Measurements from ENCODE around the gene UNC5B.
A peak's percentile ranks its signal among the peaks of the same experiment; 100 is the strongest.

UNC5B gene

DNA sequence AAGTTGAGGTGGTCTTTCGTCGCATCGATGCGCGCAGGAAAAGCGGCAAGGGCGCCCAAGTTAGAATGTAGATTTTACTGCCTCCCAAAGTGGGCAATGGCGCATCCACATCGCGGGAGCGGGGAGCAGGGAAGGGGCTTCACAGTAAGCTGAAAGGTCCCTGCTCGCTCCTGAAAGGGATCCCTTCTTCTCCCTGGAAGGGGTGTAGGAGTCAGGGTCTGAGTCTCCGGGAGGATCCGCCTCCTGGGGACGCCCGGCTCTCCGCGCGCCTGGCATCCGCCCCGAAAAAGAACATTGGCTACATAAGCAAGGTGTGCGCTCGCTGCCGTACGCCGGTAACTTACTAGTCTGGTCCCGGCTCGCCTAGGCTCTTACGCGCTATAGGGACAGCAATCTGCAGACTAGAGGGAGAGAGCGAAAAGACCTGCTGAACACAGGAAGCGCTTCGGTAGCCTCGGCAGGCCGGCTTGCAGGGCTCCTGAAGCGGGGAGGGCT is 804 bp downstream of the UNC5B start:
- peak; percentile 82 to 87 for DNase-seq
- peak overlapping the region; percentile 83 for H2AK5ac ChIP-seq (ENCODE audit: low read length)
- peak overlapping the region; percentile 63 for H4K12ac ChIP-seq (ENCODE audit: low read depth, low read length)
- peak overlapping the region; percentile 98 for H2BK5ac ChIP-seq (ENCODE audit: low read depth, low read length, poor library complexity)
- no peak overlapping the region for H3K23ac ChIP-seq (ENCODE audit: low read length)
- H3K27me3 ChIP-seq (ENCODE audit: insufficient read depth, low read length): no peaks in the 10 kb centered on the region
- peak overlapping the region; percentile 98 for H3K4me3 ChIP-seq (ENCODE audit: low read depth, low read length)
- peaks cover 36% of the 10 kb centered on the region for H3K79me2 ChIP-seq (ENCODE audit: control insufficient read depth, insufficient read depth, low read length, poor library complexity)
- H2BK12ac ChIP-seq (ENCODE audit: low read length): peak overlapping the region; percentile 77
- H3K14ac ChIP-seq (ENCODE audit: low read length): peak overlapping the region; percentile 98
- H3K79me1 ChIP-seq (ENCODE audit: low read length): peaks cover 49% of the 10 kb centered on the region
- peak overlapping the region; percentile 89 for H3K4me2 ChIP-seq (ENCODE audit: low read length)
- H3K27ac ChIP-seq (ENCODE audit: low read depth, low read length): peak overlapping the region; percentile 81
- H4K8ac ChIP-seq (ENCODE audit: low read depth, low read length): peak overlapping the region; percentile 75
- peak overlapping the region; percentile 70 for H2AFZ ChIP-seq (ENCODE audit: insufficient read depth, low read length, poor library complexity)
- peak overlapping the region; percentile 99 for H3K18ac ChIP-seq (ENCODE audit: low read length)
- H3K9me3 ChIP-seq (ENCODE audit: insufficient read depth, low read depth, low read length): no peaks in the 10 kb centered on the region
- H3K4me1 ChIP-seq (ENCODE audit: control insufficient read depth in 1 of 2, insufficient read depth in 2 of 2, low read length in 2 of 2): peaks cover 33 to 34% of the 10 kb centered on the region in 2 experiments
- peak overlapping the region; percentile 93 for H4K91ac ChIP-seq (ENCODE audit: low read depth, low read length)
- H2BK120ac ChIP-seq (ENCODE audit: insufficient read depth, low read length, poor library complexity): peak overlapping the region; percentile 97
- H3K9ac ChIP-seq (ENCODE audit: low read length): peak overlapping the region; percentile 86
- H3K4ac ChIP-seq (ENCODE audit: low read depth, low read length): peak overlapping the region; percentile 95
- H3K36me3 ChIP-seq (ENCODE audit: control insufficient read depth in 1 of 2, insufficient read depth in 2 of 2, low read length in 2 of 2): peaks cover 5 to 8% of the 10 kb centered on the region in 2 experiments
- no CpG with 5 or more reads among the region's 36 CpGs for WGBS (ENCODE audit: extremely low coverage, insufficient coverage, insufficient read length)

DNA sequence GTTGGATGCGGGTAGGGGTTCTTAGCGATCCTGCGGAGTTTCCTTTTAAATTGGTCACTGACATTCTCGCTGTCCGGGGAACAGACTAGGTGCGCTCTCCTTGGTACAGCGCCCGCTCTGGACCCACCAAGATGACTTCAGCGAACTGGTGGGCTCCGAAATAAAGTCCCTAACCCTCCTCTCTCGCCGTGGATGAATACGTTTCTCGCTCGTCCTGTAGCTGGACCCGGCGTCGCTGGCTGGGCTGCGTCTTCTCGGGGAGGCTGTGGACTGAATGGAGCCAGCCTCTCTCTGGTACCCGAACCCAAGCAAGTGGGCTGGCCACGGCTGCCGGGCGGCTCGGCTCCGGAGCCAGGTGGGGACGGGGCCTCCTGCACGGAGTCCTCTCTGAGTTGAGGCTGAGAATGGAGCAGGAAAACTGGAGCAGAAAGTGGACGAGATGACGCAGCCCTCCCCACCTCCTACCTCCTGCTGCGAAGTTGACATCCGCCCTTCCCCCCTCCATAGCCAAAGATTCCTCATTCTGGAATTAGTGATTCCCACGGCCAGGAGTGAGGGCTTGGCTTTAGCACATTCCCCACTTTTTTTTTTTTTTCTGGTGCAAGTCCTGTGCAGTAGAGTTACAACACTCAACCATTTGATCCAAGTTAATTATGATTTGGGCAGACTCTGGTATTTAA is 1.5 kb downstream of the UNC5B start:
- Histone ChIP-seq H4K8ac (ENCODE audit: low read depth, low read length) (peak overlapping the region; percentile 4), H3K18ac (ENCODE audit: low read length) (peak overlapping the region; percentile 70), H3K4ac (ENCODE audit: low read depth, low read length) (peak overlapping the region; percentile 92), H4K12ac (ENCODE audit: low read depth, low read length) (peak overlapping the region; percentile 34), H3K4me1 (ENCODE audit: control insufficient read depth in 1 of 2, insufficient read depth in 2 of 2, low read length in 2 of 2) (peaks cover 38 to 39% of the 10 kb centered on the region in 2 experiments), H3K9me3 (ENCODE audit: insufficient read depth, low read depth, low read length) (no peaks in the 10 kb centered on the region), H2BK5ac (ENCODE audit: low read depth, low read length, poor library complexity) (peak overlapping the region; percentile 23), H2BK12ac (ENCODE audit: low read length) (peak overlapping the region; percentile 52), H3K23ac (ENCODE audit: low read length) (peak overlapping the region; percentile 52), H2BK120ac (ENCODE audit: insufficient read depth, low read length, poor library complexity) (peak overlapping the region; percentile 43), H3K9ac (ENCODE audit: low read length) (peak overlapping the region; percentile 85), H2AK5ac (ENCODE audit: low read length) (peak overlapping the region; percentile 11), H4K91ac (ENCODE audit: low read depth, low read length) (peak overlapping the region; percentile 46), H3K14ac (ENCODE audit: low read length) (peak overlapping the region; percentile 63), H3K79me2 (ENCODE audit: control insufficient read depth, insufficient read depth, low read length, poor library complexity) (peaks cover 39% of the 10 kb centered on the region), H3K79me1 (ENCODE audit: low read length) (peaks cover 55% of the 10 kb centered on the region), H2AFZ (ENCODE audit: insufficient read depth, low read length, poor library complexity) (peak overlapping the region; percentile 33), H3K36me3 (ENCODE audit: control insufficient read depth in 1 of 2, insufficient read depth in 2 of 2, low read length in 2 of 2) (peaks cover 5 to 8% of the 10 kb centered on the region in 2 experiments), H3K27ac (ENCODE audit: low read depth, low read length) (peak overlapping the region; percentile 47), H3K4me3 (ENCODE audit: low read depth, low read length) (peak overlapping the region; percentile 98), H3K27me3 (ENCODE audit: insufficient read depth, low read length) (no peaks in the 10 kb centered on the region), H3K4me2 (ENCODE audit: low read length) (peak overlapping the region; percentile 89)
- no peak for DNase-seq
- no CpG with 5 or more reads among the region's 33 CpGs for WGBS (ENCODE audit: extremely low coverage, insufficient coverage, insufficient read length)

DNA sequence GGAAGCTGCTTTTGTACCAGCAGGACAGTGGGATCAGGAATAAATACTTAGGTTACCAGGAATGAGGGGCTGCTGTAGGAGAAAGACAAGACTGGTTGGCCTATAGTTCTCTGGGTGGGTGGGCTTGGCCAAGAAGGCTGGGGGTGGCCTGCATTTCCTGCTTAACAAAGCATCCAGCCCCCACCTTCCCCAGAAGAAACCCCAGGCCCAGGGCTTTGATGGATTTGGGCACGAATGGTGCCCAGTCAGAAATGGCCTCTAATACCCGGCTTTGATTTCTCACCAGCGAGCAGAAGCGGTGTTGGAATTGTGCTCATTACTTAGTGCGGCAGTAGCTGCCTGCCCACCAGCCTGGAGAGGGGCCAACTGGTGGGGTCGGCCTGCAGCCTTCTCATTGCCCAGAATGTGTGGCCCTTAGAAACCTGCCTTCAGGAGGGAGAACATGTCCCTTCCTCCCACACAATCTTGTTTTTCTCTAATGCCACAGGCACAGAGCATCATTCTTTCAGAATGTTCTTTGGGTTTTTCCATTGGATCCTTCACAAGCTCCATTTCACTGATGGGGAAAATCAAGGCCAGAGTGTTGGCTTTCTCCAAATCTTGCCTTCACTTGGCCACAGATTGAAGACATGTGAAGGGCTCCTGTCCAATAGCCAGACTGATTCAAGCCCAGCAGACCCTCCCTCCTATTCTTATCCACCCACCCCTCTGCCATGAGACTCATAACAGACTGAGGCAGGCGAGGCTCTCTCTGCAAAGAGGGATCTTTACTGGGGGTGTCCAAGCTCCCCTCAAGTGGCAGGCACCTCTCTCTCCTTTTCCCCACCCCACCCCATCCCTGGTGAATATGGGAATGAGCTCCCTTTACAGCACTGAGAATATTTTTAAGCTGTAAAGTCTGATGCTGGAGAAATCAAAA is 2.5 kb downstream of the UNC5B start:
- peak overlapping the region; percentile 20 for H4K91ac ChIP-seq (ENCODE audit: low read depth, low read length)
- no peak overlapping the region for H2AK5ac ChIP-seq (ENCODE audit: low read length)
- H3K4me1 ChIP-seq (ENCODE audit: control insufficient read depth in 1 of 2, insufficient read depth in 2 of 2, low read length in 2 of 2): peaks cover 41 to 42% of the 10 kb centered on the region in 2 experiments
- no peaks in the 10 kb centered on the region for H3K27me3 ChIP-seq (ENCODE audit: insufficient read depth, low read length)
- peak overlapping the region; percentile 34 for H3K9ac ChIP-seq (ENCODE audit: low read length)
- peaks cover 43% of the 10 kb centered on the region for H3K79me2 ChIP-seq (ENCODE audit: control insufficient read depth, insufficient read depth, low read length, poor library complexity)
- peak overlapping the region; percentile 30 for H2BK12ac ChIP-seq (ENCODE audit: low read length)
- no peak overlapping the region for H3K23ac ChIP-seq (ENCODE audit: low read length)
- H2BK5ac ChIP-seq (ENCODE audit: low read depth, low read length, poor library complexity): peak overlapping the region; percentile 14
- H3K79me1 ChIP-seq (ENCODE audit: low read length): peaks cover 58% of the 10 kb centered on the region
- no peak overlapping the region for H2AFZ ChIP-seq (ENCODE audit: insufficient read depth, low read length, poor library complexity)
- no peak for DNase-seq
- peaks cover 5 to 11% of the 10 kb centered on the region in 2 experiments for H3K36me3 ChIP-seq (ENCODE audit: control insufficient read depth in 1 of 2, insufficient read depth in 2 of 2, low read length in 2 of 2)
- H3K27ac ChIP-seq (ENCODE audit: low read depth, low read length): peak overlapping the region; percentile 18
- H3K4me2 ChIP-seq (ENCODE audit: low read length): peak overlapping the region; percentile 89
- H4K12ac ChIP-seq (ENCODE audit: low read depth, low read length): no peak overlapping the region
- peak overlapping the region; percentile 92 for H3K4ac ChIP-seq (ENCODE audit: low read depth, low read length)
- no peaks in the 10 kb centered on the region for H3K9me3 ChIP-seq (ENCODE audit: insufficient read depth, low read depth, low read length)
- no peak overlapping the region for H3K14ac ChIP-seq (ENCODE audit: low read length)
- H3K4me3 ChIP-seq (ENCODE audit: low read depth, low read length): peak overlapping the region; percentile 47
- no peak overlapping the region for H2BK120ac ChIP-seq (ENCODE audit: insufficient read depth, low read length, poor library complexity)
- WGBS (ENCODE audit: extremely low coverage, insufficient coverage, insufficient read length): no CpG with 5 or more reads among the region's 7 CpGs
- H4K8ac ChIP-seq (ENCODE audit: low read depth, low read length): no peak overlapping the region
- peak overlapping the region; percentile 54 for H3K18ac ChIP-seq (ENCODE audit: low read length)

DNA sequence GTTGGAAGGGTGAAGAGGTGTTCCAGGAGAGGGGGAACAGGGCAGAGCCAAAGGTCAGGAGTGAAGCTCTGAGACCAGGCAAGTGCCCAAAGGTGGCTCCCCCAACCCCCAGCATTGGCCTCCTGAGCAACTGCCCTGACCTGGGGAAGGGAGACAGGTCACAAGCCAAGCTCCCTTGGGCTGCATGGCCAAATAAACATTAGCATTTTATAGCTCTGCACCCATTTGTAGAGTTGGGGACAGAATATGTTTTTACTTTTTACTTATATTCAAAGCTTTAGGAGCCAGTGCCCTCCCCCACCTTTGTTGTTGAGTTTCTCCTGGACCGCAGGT is 4.0 kb downstream of the UNC5B start:
- H2BK12ac ChIP-seq (ENCODE audit: low read length): peak overlapping the region; percentile 90
- peak overlapping the region; percentile 89 for H3K27ac ChIP-seq (ENCODE audit: low read depth, low read length)
- H3K79me2 ChIP-seq (ENCODE audit: control insufficient read depth, insufficient read depth, low read length, poor library complexity): peaks cover 50% of the 10 kb centered on the region
- no peak for DNase-seq
- H3K36me3 ChIP-seq (ENCODE audit: control insufficient read depth in 1 of 2, insufficient read depth in 2 of 2, low read length in 2 of 2): peaks cover 5 to 14% of the 10 kb centered on the region in 2 experiments
- H3K4me1 ChIP-seq (ENCODE audit: control insufficient read depth in 1 of 2, insufficient read depth in 2 of 2, low read length in 2 of 2): peaks cover 53 to 55% of the 10 kb centered on the region in 2 experiments
- peaks cover 62% of the 10 kb centered on the region for H3K79me1 ChIP-seq (ENCODE audit: low read length)
- H3K18ac ChIP-seq (ENCODE audit: low read length): peak overlapping the region; percentile 84
- WGBS (ENCODE audit: extremely low coverage, insufficient coverage, insufficient read length): no CpG with 5 or more reads among the region's 1 CpG
- peak overlapping the region; percentile 86 for H3K14ac ChIP-seq (ENCODE audit: low read length)
- H3K23ac ChIP-seq (ENCODE audit: low read length): no peak overlapping the region
- H2AK5ac ChIP-seq (ENCODE audit: low read length): peak overlapping the region; percentile 87
- H3K4me3 ChIP-seq (ENCODE audit: low read depth, low read length): no peak overlapping the region
- H4K8ac ChIP-seq (ENCODE audit: low read depth, low read length): peak overlapping the region; percentile 73
- H2BK120ac ChIP-seq (ENCODE audit: insufficient read depth, low read length, poor library complexity): peak overlapping the region; percentile 80
- no peaks in the 10 kb centered on the region for H3K27me3 ChIP-seq (ENCODE audit: insufficient read depth, low read length)
- H2BK5ac ChIP-seq (ENCODE audit: low read depth, low read length, poor library complexity): peak overlapping the region; percentile 87
- no peak overlapping the region for H3K9ac ChIP-seq (ENCODE audit: low read length)
- peak overlapping the region; percentile 90 for H4K91ac ChIP-seq (ENCODE audit: low read depth, low read length)
- H3K4me2 ChIP-seq (ENCODE audit: low read length): peak overlapping the region; percentile 89
- H3K9me3 ChIP-seq (ENCODE audit: insufficient read depth, low read depth, low read length): no peaks in the 10 kb centered on the region
- H2AFZ ChIP-seq (ENCODE audit: insufficient read depth, low read length, poor library complexity): peak overlapping the region; percentile 14
- no peak overlapping the region for H4K12ac ChIP-seq (ENCODE audit: low read depth, low read length)
- peak overlapping the region; percentile 90 for H3K4ac ChIP-seq (ENCODE audit: low read depth, low read length)
